Measurements from ENCODE around the gene TAP2.

The TAP2 gene

DNA sequence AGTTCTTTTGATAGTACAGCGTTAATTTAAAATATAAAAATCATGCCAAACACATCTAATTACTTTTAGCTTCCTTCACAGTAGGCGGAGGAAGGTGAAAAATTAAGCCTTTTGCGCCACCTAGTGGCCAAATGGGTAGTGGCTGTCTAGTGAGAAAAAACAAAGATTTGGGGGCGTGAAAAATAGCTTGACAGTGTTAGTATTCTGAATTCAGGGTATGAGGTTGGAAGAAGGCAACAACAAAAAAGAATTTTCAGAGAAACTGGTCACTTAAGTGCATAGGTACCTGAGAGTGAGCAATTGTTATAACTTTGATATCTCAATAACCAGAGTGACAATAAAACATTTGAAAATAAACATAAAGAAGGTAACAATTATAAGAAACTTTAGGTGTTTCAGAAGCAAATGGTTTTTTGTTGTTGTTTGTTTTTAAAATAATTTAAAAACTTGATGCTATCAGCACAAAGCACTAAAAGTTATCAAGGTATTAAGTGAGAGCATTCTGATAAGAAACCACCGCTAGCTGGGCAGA, 29.8 kb upstream of the TAP2 start:
- DNase-seq: peak; percentile 68 to 81 (median 74)
- H3K4me3 ChIP-seq (ENCODE audit: insufficient read depth, low read depth, low read length, poor library complexity, severe bottlenecking): no peak overlapping the region
- H3K27me3 ChIP-seq (replicated peaks; ENCODE audit: control insufficient read depth, insufficient read depth, low read length, poor library complexity, severe bottlenecking): no peaks in the 10 kb centered on the region
- no peaks in the 10 kb centered on the region for H3K36me3 ChIP-seq (ENCODE audit: control insufficient read depth, insufficient read depth, low read length)
- no peak overlapping the region for H3K27ac ChIP-seq (ENCODE audit: insufficient read depth, low read length, poor library complexity, severe bottlenecking)
- peaks cover 6% of the 10 kb centered on the region for H3K4me1 ChIP-seq (ENCODE audit: control insufficient read depth, insufficient read depth, low read length, poor library complexity, severe bottlenecking)
- no peaks in the 10 kb centered on the region for H3K9me3 ChIP-seq (ENCODE audit: control insufficient read depth, low read length)

GRCh38 chr6:32867554-32868256, 29.2 kb upstream of the TAP2 start:
- H3K4me1 ChIP-seq (ENCODE audit: control insufficient read depth, insufficient read depth, low read length, poor library complexity, severe bottlenecking): peaks cover 6% of the 10 kb centered on the region
- H3K27me3 ChIP-seq (replicated peaks; ENCODE audit: control insufficient read depth, insufficient read depth, low read length, poor library complexity, severe bottlenecking): no peaks in the 10 kb centered on the region
- peak overlapping the region; percentile 12 for H3K27ac ChIP-seq (ENCODE audit: insufficient read depth, low read length, poor library complexity, severe bottlenecking)
- H3K4me3 ChIP-seq (ENCODE audit: insufficient read depth, low read depth, low read length, poor library complexity, severe bottlenecking): no peak overlapping the region
- DNase-seq: no peak
- H3K9me3 ChIP-seq (ENCODE audit: control insufficient read depth, low read length): no peaks in the 10 kb centered on the region
- H3K36me3 ChIP-seq (ENCODE audit: control insufficient read depth, insufficient read depth, low read length): no peaks in the 10 kb centered on the region

DNA sequence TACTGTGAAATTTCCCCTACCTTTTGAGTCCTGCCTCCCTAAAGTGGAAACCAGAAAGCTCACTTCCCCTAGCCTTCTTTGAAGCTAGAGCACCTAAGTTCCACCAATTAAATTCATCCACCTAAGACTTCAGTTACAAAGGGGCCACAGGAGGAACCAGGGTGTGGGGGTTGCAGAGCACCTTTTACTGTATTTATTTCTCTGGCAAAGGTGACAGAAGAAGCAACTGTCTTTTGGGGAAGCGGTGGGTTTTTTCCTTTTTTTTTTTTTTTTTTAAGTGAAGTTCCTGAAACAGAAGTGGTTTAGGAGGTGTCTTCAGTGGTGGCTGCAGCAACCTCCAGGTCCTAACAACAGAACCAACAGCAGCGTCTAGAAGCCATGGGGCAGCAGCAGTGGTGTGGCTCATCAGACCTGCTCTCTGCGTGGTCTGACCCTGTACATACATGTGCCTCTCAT, 28.5 kb upstream of the TAP2 start:
- H3K9me3 ChIP-seq (ENCODE audit: control insufficient read depth, low read length): no peaks in the 10 kb centered on the region

GRCh38 chr6:32865724-32866443, 27.3 kb upstream of the TAP2 start:
- Histone ChIP-seq H3K4me1 (ENCODE audit: control insufficient read depth, insufficient read depth, low read length, poor library complexity, severe bottlenecking) (peaks cover 6% of the 10 kb centered on the region), H3K27me3 (replicated peaks; ENCODE audit: control insufficient read depth, insufficient read depth, low read length, poor library complexity, severe bottlenecking) (no peaks in the 10 kb centered on the region), H3K36me3 (ENCODE audit: control insufficient read depth, insufficient read depth, low read length) (peaks cover 4% of the 10 kb centered on the region), H3K4me3 (ENCODE audit: insufficient read depth, low read depth, low read length, poor library complexity, severe bottlenecking) (no peak overlapping the region), H3K27ac (ENCODE audit: insufficient read depth, low read length, poor library complexity, severe bottlenecking) (no peak overlapping the region), H3K9me3 (ENCODE audit: control insufficient read depth, low read length) (no peaks in the 10 kb centered on the region)
- no peak for DNase-seq

More for the DNA sequence above, 28.5 kb upstream of the TAP2 start:
- Histone ChIP-seq H3K4me3 (ENCODE audit: insufficient read depth, low read depth, low read length, poor library complexity, severe bottlenecking) (no peak overlapping the region), H3K36me3 (ENCODE audit: control insufficient read depth, insufficient read depth, low read length) (no peaks in the 10 kb centered on the region), H3K4me1 (ENCODE audit: control insufficient read depth, insufficient read depth, low read length, poor library complexity, severe bottlenecking) (peaks cover 6% of the 10 kb centered on the region), H3K27me3 (replicated peaks; ENCODE audit: control insufficient read depth, insufficient read depth, low read length, poor library complexity, severe bottlenecking) (no peaks in the 10 kb centered on the region), H3K27ac (ENCODE audit: insufficient read depth, low read length, poor library complexity, severe bottlenecking) (peak overlapping the region; percentile 12)
- DNase-seq: no peak

DNA sequence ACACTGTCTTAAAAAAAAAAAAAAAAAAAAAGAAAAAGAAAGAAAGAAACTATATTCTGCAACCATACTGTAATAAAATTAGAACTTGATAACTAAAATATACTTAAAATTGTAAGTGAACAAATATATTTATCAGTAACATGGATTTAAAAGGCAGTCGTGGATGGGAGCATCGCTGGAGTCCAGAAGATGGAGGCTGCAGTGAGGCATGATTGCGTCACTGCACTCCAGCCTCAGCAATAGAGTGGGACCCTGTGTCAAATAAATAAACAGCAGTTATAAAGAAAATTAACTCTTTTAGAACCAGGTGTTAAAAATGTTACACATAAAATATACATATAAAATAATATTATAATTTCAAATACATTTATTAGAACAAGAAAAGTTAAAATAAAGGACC, 24.2 kb upstream of the TAP2 start:
- H3K36me3 ChIP-seq (ENCODE audit: control insufficient read depth, insufficient read depth, low read length): peaks cover 34% of the 10 kb centered on the region
- H3K4me3 ChIP-seq (ENCODE audit: insufficient read depth, low read depth, low read length, poor library complexity, severe bottlenecking): no peak overlapping the region
- DNase-seq: no peak
- H3K4me1 ChIP-seq (ENCODE audit: control insufficient read depth, insufficient read depth, low read length, poor library complexity, severe bottlenecking): peaks cover 6% of the 10 kb centered on the region
- H3K27me3 ChIP-seq (replicated peaks; ENCODE audit: control insufficient read depth, insufficient read depth, low read length, poor library complexity, severe bottlenecking): no peaks in the 10 kb centered on the region
- H3K9me3 ChIP-seq (ENCODE audit: control insufficient read depth, low read length): no peaks in the 10 kb centered on the region
- H3K27ac ChIP-seq (ENCODE audit: insufficient read depth, low read length, poor library complexity, severe bottlenecking): no peak overlapping the region

DNA sequence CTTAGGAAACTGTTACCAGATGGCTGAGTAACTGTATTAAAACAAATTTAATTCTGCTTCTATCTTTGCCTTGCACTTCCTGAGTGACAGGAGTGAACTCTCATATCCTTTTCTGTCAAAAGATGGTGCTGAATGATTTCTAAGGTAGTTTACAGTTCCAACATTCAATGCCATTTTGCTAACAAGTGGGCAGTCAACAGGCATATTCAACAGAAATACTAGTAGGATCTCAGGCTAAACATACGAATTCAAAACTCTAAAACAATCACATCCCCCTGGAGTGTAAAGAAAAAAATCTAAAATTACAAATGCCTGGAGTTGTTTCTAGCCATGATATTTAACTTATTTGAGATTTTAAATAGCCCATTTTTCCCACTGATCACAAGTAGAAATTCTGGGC, 22.1 kb upstream of the TAP2 start:
- Histone ChIP-seq H3K9me3 (ENCODE audit: control insufficient read depth, low read length) (no peaks in the 10 kb centered on the region), H3K4me1 (ENCODE audit: control insufficient read depth, insufficient read depth, low read length, poor library complexity, severe bottlenecking) (peaks cover 8% of the 10 kb centered on the region), H3K4me3 (ENCODE audit: insufficient read depth, low read depth, low read length, poor library complexity, severe bottlenecking) (no peak overlapping the region), H3K36me3 (ENCODE audit: control insufficient read depth, insufficient read depth, low read length) (peaks cover 41% of the 10 kb centered on the region), H3K27ac (ENCODE audit: insufficient read depth, low read length, poor library complexity, severe bottlenecking) (no peak overlapping the region), H3K27me3 (replicated peaks; ENCODE audit: control insufficient read depth, insufficient read depth, low read length, poor library complexity, severe bottlenecking) (no peaks in the 10 kb centered on the region)
- DNase-seq: no peak

GRCh38 chr6:32858194-32858593, 19.7 kb upstream of the TAP2 start:
- H3K27me3 ChIP-seq (replicated peaks; ENCODE audit: control insufficient read depth, insufficient read depth, low read length, poor library complexity, severe bottlenecking): no peaks in the 10 kb centered on the region
- H3K9me3 ChIP-seq (ENCODE audit: control insufficient read depth, low read length): no peaks in the 10 kb centered on the region
- H3K36me3 ChIP-seq (ENCODE audit: control insufficient read depth, insufficient read depth, low read length): peaks cover 41% of the 10 kb centered on the region
- H3K27ac ChIP-seq (ENCODE audit: insufficient read depth, low read length, poor library complexity, severe bottlenecking): no peak overlapping the region
- DNase-seq: no peak
- H3K4me1 ChIP-seq (ENCODE audit: control insufficient read depth, insufficient read depth, low read length, poor library complexity, severe bottlenecking): peaks cover 11% of the 10 kb centered on the region
- H3K4me3 ChIP-seq (ENCODE audit: insufficient read depth, low read depth, low read length, poor library complexity, severe bottlenecking): no peak overlapping the region

DNA sequence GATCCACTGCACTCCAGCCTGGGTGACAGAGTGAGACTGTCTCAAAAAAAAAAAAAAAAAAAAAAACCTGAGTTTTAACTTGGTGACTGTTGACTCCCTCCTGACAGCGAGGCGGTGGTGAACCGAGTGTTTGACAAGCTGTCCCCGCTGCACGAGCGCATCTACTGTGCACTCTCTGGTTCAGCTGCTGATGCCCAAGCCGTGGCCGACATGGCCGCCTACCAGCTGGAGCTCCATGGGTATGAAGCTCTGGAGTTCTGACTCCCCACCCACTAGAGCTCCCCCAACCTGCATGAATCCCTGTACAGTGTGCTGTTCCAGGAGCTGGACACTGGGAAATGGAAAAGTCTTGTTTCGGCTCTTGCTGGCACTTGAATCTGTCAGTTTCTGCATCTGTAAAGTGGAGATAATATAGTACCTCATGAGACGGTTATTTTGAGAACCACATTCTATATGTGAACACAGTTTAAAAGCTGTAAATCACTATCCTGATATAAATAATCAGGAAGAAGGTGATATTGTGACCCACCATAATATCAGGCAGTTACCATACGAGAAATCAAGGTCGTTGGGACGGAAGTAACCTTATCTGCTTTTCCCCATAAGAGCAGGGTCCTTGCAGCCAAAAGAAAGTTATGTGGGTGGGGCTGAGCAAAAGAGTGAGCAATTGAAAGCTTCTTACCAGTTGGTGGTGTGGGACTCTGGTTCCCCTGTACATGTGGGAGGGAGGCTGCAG, 18.8 kb upstream of the TAP2 start:
- peaks cover 41% of the 10 kb centered on the region for H3K36me3 ChIP-seq (ENCODE audit: control insufficient read depth, insufficient read depth, low read length)
- DNase-seq: no peak
- H3K27me3 ChIP-seq (replicated peaks; ENCODE audit: control insufficient read depth, insufficient read depth, low read length, poor library complexity, severe bottlenecking): no peaks in the 10 kb centered on the region
- no peak overlapping the region for H3K4me3 ChIP-seq (ENCODE audit: insufficient read depth, low read depth, low read length, poor library complexity, severe bottlenecking)
- H3K9me3 ChIP-seq (ENCODE audit: control insufficient read depth, low read length): no peaks in the 10 kb centered on the region
- H3K4me1 ChIP-seq (ENCODE audit: control insufficient read depth, insufficient read depth, low read length, poor library complexity, severe bottlenecking): peaks cover 14% of the 10 kb centered on the region
- H3K27ac ChIP-seq (ENCODE audit: insufficient read depth, low read length, poor library complexity, severe bottlenecking): no peak overlapping the region

DNA sequence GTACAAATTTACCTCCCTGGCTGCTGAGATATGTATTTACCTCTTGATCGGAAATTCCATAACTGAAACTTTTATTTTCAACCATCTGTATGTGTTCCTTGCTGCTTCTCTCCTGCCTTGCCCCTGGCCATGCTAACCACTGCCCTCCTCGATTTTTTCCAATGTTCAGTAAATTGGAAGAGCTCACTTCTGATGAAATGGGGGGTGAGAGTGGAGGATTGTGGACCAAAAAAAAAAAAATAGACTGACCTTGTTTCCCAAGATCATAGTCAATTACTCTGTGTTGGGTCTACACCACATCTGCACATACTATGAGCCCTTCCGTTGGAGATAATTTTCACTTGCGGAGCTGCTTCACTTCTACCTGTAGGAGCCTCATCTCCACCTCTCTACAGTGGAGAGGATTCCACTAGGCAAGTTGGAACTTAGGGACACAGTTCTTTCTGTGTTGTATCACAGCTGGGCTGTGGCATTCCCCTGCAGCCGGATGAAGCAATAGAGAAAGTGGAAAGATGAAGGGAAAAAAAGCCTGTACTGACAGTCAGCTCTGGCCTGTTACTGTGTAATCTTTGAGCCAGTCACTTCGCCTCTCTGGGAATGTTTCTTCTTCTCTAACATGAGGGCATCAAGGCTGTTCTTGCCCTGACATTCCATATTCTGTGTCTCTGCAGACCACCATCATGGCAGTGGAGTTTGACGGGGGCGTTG, 17.1 kb upstream of the TAP2 start:
- Histone ChIP-seq H3K9me3 (ENCODE audit: control insufficient read depth, low read length) (no peaks in the 10 kb centered on the region), H3K27me3 (replicated peaks; ENCODE audit: control insufficient read depth, insufficient read depth, low read length, poor library complexity, severe bottlenecking) (no peaks in the 10 kb centered on the region), H3K4me1 (ENCODE audit: control insufficient read depth, insufficient read depth, low read length, poor library complexity, severe bottlenecking) (peaks cover 31% of the 10 kb centered on the region), H3K36me3 (ENCODE audit: control insufficient read depth, insufficient read depth, low read length) (peaks cover 41% of the 10 kb centered on the region), H3K27ac (ENCODE audit: insufficient read depth, low read length, poor library complexity, severe bottlenecking) (peak overlapping the region; percentile 100), H3K4me3 (ENCODE audit: insufficient read depth, low read depth, low read length, poor library complexity, severe bottlenecking) (peak overlapping the region; percentile 95)
- DNase-seq: no peak

Data from effector memory CD4-positive, alpha-beta T cell (primary cell).